OCI-LY1 (cell line): Measurements from ENCODE around the gene MTIF2.
A peak's percentile ranks its signal among the peaks of the same experiment; 100 is the strongest.

ENCODE experiments used
- H2AFZ ChIP-seq: fragments of 200-600 bp; sonication (generic), shearing (Covaris generic); 2 replicates; pipeline ENCODE4 v1.6.0; 2014; ENCODE audit warnings: antibody characterized with exemption, mild to moderate bottlenecking, low read length
- H3F3A ChIP-seq: fragments of 200-600 bp; sonication (generic), shearing (Covaris generic); 2 replicates; pipeline ENCODE4 v1.6.0; 2014; ENCODE audit warnings: mild to moderate bottlenecking, antibody characterized with exemption, low read length, moderate library complexity; ENCODE audit not compliant: insufficient read depth
- H3K27ac ChIP-seq: fragments of 200-600 bp; sonication (generic); 2 replicates; pipeline ENCODE4 v1.5.1; 2014; ENCODE audit warnings: low read length, mixed run types, mild to moderate bottlenecking, low read depth; ENCODE audit not compliant: poor library complexity, severe bottlenecking
- H3K27me3 ChIP-seq: fragments of 200-600 bp; sonication (generic); 2 replicates; pipeline ENCODE4 v1.6.0; 2014; ENCODE audit warnings: antibody characterized with exemption, mild to moderate bottlenecking, low read length, moderate library complexity; ENCODE audit not compliant: insufficient read depth
- H3K36me3 ChIP-seq: fragments of 200-600 bp; sonication (generic); 2 replicates; pipeline ENCODE4 v1.6.1; 2014; ENCODE audit warnings: mild to moderate bottlenecking, antibody characterized with exemption, low read length, moderate library complexity, mixed read lengths; ENCODE audit not compliant: insufficient read depth
- H3K4me1 ChIP-seq: fragments of 200-600 bp; sonication (generic); 2 replicates; pipeline ENCODE4 v1.5.1; 2014; ENCODE audit warnings: mild to moderate bottlenecking, low read length, moderate library complexity; ENCODE audit not compliant: insufficient read depth, severe bottlenecking
- H3K4me2 ChIP-seq: fragments of 200-600 bp; sonication (generic), shearing (Covaris generic); 2 replicates; pipeline ENCODE4 v1.6.1; 2014; ENCODE audit warnings: low read length
- H3K4me3 ChIP-seq: fragments of 200-600 bp; sonication (generic); 2 replicates; pipeline ENCODE4 v1.5.1; 2014; ENCODE audit warnings: low read length, low read depth, mild to moderate bottlenecking, mixed read lengths; ENCODE audit not compliant: poor library complexity, severe bottlenecking
- H3K79me2 ChIP-seq: fragments of 200-600 bp; shearing (Covaris generic); 2 replicates; pipeline ENCODE4 v1.6.1; 2016; ENCODE audit warnings: mixed run types, low read length, mixed read lengths; ENCODE audit not compliant: insufficient read depth
- H3K9ac ChIP-seq: fragments of 200-600 bp; sonication (generic), shearing (Covaris generic); 2 replicates; pipeline ENCODE4 v1.6.1; 2014; ENCODE audit warnings: mild to moderate bottlenecking, low read length, mixed read lengths
- H3K9me2 ChIP-seq: fragments of 200-600 bp; sonication (generic), shearing (Covaris generic); 2 replicates; pipeline ENCODE4 v1.6.1; 2014; ENCODE audit warnings: low read depth, mild to moderate bottlenecking, low read length, mixed read lengths
- H3K9me3 ChIP-seq: fragments of 200-600 bp; shearing (Covaris generic); 2 replicates; pipeline ENCODE4 v1.6.1; 2014; ENCODE audit warnings: low read length, mixed read lengths
- H4K20me1 ChIP-seq: fragments of 200-600 bp; sonication (generic), shearing (Covaris generic); 2 replicates; pipeline ENCODE4 v1.6.0; 2016; ENCODE audit warnings: mild to moderate bottlenecking, low read length; ENCODE audit not compliant: insufficient read depth
- CTCF ChIP-seq: fragments of 200-600 bp; sonication (generic), shearing (Covaris generic); IDR thresholded peaks from 2 replicates; pipeline ENCODE4 v1.5.1; 2017; ENCODE audit warnings: mild to moderate bottlenecking, antibody characterized with exemption, low read length, moderate library complexity, mixed read lengths
- EZH2 ChIP-seq: fragments of 200-600 bp; sonication (generic), shearing (Covaris generic); IDR thresholded peaks from 2 replicates; pipeline ENCODE4 v1.8.0; 2017; ENCODE audit warnings: borderline replicate concordance, mixed run types, mild to moderate bottlenecking, antibody characterized with exemption, low read length, moderate library complexity, mixed read lengths

MTIF2 gene

DNA sequence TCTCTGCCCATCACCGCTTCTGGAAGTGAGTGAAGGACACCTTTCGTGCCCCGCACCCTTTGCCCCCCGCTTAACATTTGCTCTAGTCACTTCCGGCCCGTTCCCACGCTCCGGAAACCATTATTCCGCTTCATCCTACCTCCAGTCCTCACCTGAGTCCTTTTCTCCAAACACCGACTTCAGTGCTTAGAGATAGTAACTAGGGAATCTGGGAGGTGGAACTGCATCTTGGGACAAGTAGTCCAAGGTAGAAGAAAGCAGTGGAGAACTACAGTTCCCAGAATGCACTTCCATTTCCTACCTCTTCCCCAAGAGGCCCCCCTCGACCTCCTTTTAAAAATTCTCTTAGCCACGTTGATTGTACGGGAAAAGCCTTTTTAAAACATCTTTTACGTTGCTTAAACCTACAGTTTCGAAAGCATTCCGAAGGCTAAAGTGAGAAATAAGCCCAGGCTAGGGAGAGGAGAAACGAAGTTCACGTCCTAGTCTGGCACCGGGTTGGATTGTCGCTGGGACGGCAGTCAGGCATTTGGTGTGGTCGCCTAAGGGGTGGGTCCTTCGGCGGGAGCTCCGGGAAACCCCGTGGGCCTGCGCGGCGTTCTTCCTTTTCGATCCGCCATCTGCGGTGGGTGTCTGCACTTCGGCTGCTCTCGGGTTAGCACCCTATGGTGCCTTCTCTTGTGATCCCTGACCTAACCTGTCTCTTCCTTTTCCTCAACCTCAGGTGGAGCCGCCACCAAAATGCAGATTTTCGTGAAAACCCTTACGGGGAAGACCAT, 36.8 kb downstream of the MTIF2 start, which contains the start of the genes CLHC1 and RPS27A:
TSS of gene CLHC1 (minus strand) at position 210 of the 779 bp plus-strand sequence. CDS start 9,882 bp downstream, outside the sequence.
TSS of gene RPS27A (plus strand) at position 605 of the 779 bp plus-strand sequence. CDS start at position 742, 137 bp downstream.
- H3F3A ChIP-seq, result peaks cover 14% of the 10 kb centered on the region
- H3K27me3 ChIP-seq, result no peaks in the 10 kb centered on the region
- peak within 1 kb of the TSS; percentile 99 for H3K9ac ChIP-seq
- H3K79me2 ChIP-seq, result peaks cover 26% of the 10 kb centered on the region
- TF ChIP-seq EZH2 (no peak), CTCF (no peak)
- H3K27ac ChIP-seq, result peak within 1 kb of the TSS; percentile 87
- H3K36me3 ChIP-seq, result peaks cover 47% of the 10 kb centered on the region
- no peaks in the 10 kb centered on the region for H3K9me2 ChIP-seq
- no peaks in the 10 kb centered on the region for H4K20me1 ChIP-seq
- H3K4me1 ChIP-seq, result peaks cover 39% of the 10 kb centered on the region
- H2AFZ ChIP-seq, result peak within 1 kb of the TSS; percentile 60; the same call in 1 of the 2 replicates
- H3K9me3 ChIP-seq, result no peaks in the 10 kb centered on the region
- peak within 1 kb of the TSS; percentile 97 for H3K4me3 ChIP-seq
- H3K4me2 ChIP-seq, result peak within 1 kb of the TSS; percentile 87

DNA sequence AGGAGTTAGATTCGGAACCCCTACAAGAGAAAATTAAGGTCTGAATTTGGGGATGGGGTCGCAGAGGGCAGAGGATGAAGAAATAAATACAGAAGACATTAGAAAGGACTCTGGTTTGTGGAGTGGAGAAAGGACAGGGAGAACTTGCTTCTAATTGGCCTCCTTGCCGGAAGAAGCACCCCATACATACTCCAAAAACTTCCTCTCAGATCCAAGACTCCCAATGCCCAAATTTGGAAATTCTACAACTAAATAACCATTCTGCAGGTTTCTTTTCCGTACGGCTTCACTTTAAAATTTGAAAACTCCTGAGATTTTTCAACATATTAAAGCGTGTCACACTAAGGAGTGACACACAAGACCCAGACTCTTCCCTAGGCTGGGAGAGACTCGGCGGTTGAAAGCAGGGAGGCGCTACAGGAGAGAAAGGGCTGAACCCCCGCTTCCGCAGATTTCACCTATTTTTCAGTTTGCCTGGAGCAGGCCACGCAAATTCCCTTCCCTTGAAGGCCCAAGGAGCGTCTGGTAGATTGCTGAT, 37.4 kb downstream of the MTIF2 start:
- TF ChIP-seq CTCF (no peak), EZH2 (no peak)
- Histone ChIP-seq H3K4me2 (peak overlapping the region; percentile 87), H3K9ac (peak overlapping the region; percentile 99), H3K4me1 (peaks cover 39% of the 10 kb centered on the region), H3K4me3 (peak overlapping the region; percentile 97), H3K27me3 (no peaks in the 10 kb centered on the region), H3K79me2 (peaks cover 26% of the 10 kb centered on the region), H3K36me3 (peaks cover 40% of the 10 kb centered on the region), H2AFZ (peak overlapping the region; percentile 60; the same call in 1 of the 2 replicates), H3K9me3 (no peaks in the 10 kb centered on the region), H3K9me2 (no peaks in the 10 kb centered on the region), H4K20me1 (no peaks in the 10 kb centered on the region), H3F3A (peaks cover 9% of the 10 kb centered on the region), H3K27ac (peak overlapping the region; percentile 87)

- H3K4me2 ChIP-seq, result peak overlapping the region; percentile 22; the same call in 1 of the 2 replicates
- H3K9me3 ChIP-seq, result no peaks in the 10 kb centered on the region
- H3K9ac ChIP-seq, result no peak overlapping the region
- H3K79me2 ChIP-seq, result peaks cover 26% of the 10 kb centered on the region
- no peak overlapping the region for H2AFZ ChIP-seq
- H3K36me3 ChIP-seq, result peaks cover 30% of the 10 kb centered on the region
- H4K20me1 ChIP-seq, result no peaks in the 10 kb centered on the region
- no peak for TF ChIP-seq EZH2
- no peak for TF ChIP-seq CTCF
- no peak overlapping the region for H3K4me3 ChIP-seq
- H3K27ac ChIP-seq, result no peak overlapping the region
- no peaks in the 10 kb centered on the region for H3F3A ChIP-seq
- peaks cover 42% of the 10 kb centered on the region for H3K4me1 ChIP-seq
- H3K27me3 ChIP-seq, result no peaks in the 10 kb centered on the region
- H3K9me2 ChIP-seq, result no peaks in the 10 kb centered on the region
Observed at GRCh38 chr2:55230551-55230950, 38.5 kb downstream of the MTIF2 start.
